Measurements from ENCODE around the gene MZF1. TPM values are rescaled to one million over a fixed set of nuclear protein-coding genes. Genes with fewer than 3 reads are reported as not detected.
A peak's percentile ranks its signal among the peaks of the same experiment; 100 is the strongest.

Gene MZF1
- total and polyA plus RNA-seq, 2 donors = 9.0 to 24.7 TPM

DNA sequence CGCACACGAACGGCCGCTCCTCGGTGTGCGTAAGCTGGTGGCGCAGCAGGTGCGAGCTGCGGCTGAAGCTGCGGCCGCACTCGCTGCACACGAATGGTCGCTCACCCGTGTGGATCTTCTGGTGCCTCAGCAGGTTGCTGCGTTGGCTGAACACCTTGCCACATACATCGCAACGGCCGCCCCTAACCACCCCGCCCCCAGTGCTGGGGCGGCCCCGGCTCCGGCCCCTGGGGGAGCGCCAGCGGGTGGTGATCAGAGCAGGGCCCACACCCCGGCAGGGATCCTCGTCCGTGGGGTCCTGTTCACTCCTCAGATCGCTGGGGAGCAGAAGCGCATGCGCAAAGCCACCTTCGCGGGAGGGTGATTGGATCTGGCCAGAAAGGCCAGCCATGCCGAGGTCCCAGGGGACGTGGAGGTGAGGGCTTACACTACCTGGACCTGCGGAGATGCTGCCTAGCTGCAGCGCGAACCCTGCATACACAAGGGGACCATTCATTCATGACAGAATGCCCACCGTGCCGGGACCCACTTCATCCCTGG lies 10.0 kb downstream of the MZF1 start:
- peaks cover 22 to 33% of the 10 kb centered on the region in 2 donors for H3K4me1 ChIP-seq (ENCODE audit: control insufficient read depth in 2 of 2, insufficient read depth in 2 of 2, low read length in 2 of 2)
- H3K9me3 ChIP-seq (ENCODE audit: control insufficient read depth in 2 of 2, insufficient read depth in 1 of 2, low read length in 1 of 2) = no peaks in the 10 kb centered on the region
- DNase-seq (ENCODE audit: low read depth in 6 of 9, low spot score in 9 of 9) = no peak
- H3K27ac ChIP-seq (ENCODE audit: low read depth in 1 of 2, low read length in 1 of 2) = no peak overlapping the region
- WGBS = 10% methylated on average over 40 of the region's 40 CpGs
- peaks cover 7 to 12% of the 10 kb centered on the region in 2 donors for H3K36me3 ChIP-seq (ENCODE audit: control insufficient read depth in 2 of 2, insufficient read depth in 2 of 2, low read length in 1 of 2)
- peaks cover 21 to 37% of the 10 kb centered on the region in 2 donors for H3K27me3 ChIP-seq (ENCODE audit: control insufficient read depth in 2 of 2, insufficient read depth in 1 of 2, low read length in 1 of 2)
- H3K4me3 ChIP-seq (ENCODE audit: low read length in 2 of 2) = peak overlapping the region; percentile 20 to 49

DNA sequence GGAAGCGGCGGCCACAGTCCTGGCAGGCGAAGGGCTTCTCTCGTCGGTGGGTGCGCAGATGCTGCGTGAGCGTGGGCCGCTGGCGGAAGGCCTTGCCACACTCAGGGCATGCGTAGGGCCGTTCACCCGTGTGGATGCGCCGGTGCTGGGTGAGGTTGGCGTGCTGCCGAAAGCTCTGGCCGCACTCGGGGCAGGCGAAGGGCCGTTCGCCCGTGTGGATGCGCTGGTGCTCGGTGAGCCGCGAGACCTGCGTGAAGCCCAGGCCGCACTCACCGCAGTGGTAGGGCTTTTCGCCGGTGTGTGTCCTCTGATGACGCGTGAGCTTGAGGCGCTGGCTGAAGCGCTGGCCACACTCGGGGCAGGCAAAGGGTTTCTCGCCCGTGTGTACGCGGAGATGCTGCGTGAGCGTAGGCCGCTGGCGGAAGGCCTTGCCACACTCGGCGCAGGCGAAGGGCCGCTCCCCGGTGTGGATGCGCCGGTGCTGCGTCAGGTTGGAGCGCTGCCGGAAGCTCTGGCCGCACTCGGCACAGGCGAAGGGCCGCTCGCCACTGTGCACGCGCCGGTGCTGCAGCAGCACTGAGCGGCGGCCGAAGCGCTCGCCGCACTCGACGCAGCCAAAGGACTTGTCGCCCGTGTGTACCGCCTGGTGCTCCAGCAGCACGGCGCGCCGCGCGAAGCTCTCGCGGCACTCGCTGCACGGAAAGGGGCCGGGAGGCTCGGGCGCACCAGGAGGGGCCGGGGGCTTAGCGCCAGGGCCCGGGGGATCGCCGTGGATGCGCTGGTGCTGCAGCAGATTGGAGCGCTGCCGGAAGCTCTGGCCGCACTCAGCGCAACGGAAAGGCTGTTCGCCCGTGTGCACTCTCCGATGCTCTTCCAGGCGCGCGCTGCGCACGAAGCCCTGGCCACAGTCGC lies 10.8 kb downstream of the MZF1 start:
- no peaks in the 10 kb centered on the region for H3K9me3 ChIP-seq (ENCODE audit: control insufficient read depth in 2 of 2, insufficient read depth in 1 of 2, low read length in 1 of 2)
- peaks cover 21 to 37% of the 10 kb centered on the region in 2 donors for H3K27me3 ChIP-seq (ENCODE audit: control insufficient read depth in 2 of 2, insufficient read depth in 1 of 2, low read length in 1 of 2)
- peaks cover 4 to 10% of the 10 kb centered on the region in 2 donors for H3K36me3 ChIP-seq (ENCODE audit: control insufficient read depth in 2 of 2, insufficient read depth in 2 of 2, low read length in 1 of 2)
- DNase-seq (ENCODE audit: low read depth in 6 of 9, low spot score in 9 of 9) = peak in 1 of 9 donors; percentile 62
- H3K4me1 ChIP-seq (ENCODE audit: control insufficient read depth in 2 of 2, insufficient read depth in 2 of 2, low read length in 2 of 2) = peaks cover 26 to 40% of the 10 kb centered on the region in 2 donors
- peak overlapping the region; percentile 20 to 49 for H3K4me3 ChIP-seq (ENCODE audit: low read length in 2 of 2)
- 15% methylated on average over 107 of the region's 107 CpGs for WGBS
- H3K27ac ChIP-seq (ENCODE audit: low read depth in 1 of 2, low read length in 1 of 2) = peak overlapping the region in 1 of 2 donors; percentile 43

DNA sequence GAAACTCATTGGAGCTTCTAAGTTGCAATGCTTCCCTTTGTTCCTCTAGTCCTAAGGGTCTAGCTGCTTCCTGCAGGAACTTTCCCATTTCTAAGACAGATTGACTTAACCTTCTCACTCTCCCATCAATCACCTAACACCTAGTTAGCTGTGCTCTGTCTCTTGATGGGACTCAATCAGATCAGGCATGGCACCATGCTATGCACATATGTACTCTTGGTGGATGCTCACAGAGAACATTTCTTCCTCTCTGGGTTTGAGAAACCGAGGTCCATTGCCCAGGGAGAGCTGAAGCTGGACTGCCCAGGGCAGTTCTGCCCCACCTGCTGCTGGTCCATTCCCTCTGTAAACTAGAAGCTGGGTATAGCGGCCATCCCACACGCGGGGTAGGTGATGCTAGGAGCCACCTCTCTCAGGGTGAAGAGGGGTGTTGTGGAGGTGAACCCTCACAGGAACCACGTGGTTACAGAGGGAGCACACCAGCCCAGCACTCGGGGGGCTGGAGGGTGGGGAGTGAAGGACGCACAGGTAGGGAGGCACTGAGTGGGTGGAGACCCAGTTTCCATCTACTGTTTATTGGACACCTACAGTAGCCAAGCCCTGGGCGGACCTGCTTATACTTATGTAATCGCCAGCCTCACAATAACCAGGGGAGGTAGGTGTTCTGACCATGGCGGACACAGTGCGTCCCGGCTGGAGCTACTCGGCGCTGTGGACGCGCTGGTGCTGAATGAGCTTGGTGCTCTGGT lies 11.6 kb downstream of the MZF1 start:
- DNase-seq (ENCODE audit: low read depth in 6 of 9, low spot score in 9 of 9) = no peak
- Histone ChIP-seq H3K27ac (ENCODE audit: low read depth in 1 of 2, low read length in 1 of 2) (no peak overlapping the region), H3K27me3 (ENCODE audit: control insufficient read depth in 2 of 2, insufficient read depth in 1 of 2, low read length in 1 of 2) (peaks cover 21 to 37% of the 10 kb centered on the region in 2 donors), H3K9me3 (ENCODE audit: control insufficient read depth in 2 of 2, insufficient read depth in 1 of 2, low read length in 1 of 2) (no peaks in the 10 kb centered on the region), H3K4me1 (ENCODE audit: control insufficient read depth in 2 of 2, insufficient read depth in 2 of 2, low read length in 2 of 2) (peaks cover 34 to 48% of the 10 kb centered on the region in 2 donors), H3K4me3 (ENCODE audit: low read length in 2 of 2) (no peak overlapping the region), H3K36me3 (ENCODE audit: control insufficient read depth in 2 of 2, insufficient read depth in 2 of 2, low read length in 1 of 2) (peaks cover 6 to 8% of the 10 kb centered on the region in 2 donors)
- 82% methylated on average over 16 of the region's 16 CpGs for WGBS

GRCh38 chr19:58560921-58561320 lies 12.2 kb downstream of the MZF1 start:
- Histone ChIP-seq H3K27me3 (ENCODE audit: control insufficient read depth in 2 of 2, insufficient read depth in 1 of 2, low read length in 1 of 2) (peaks cover 21 to 37% of the 10 kb centered on the region in 2 donors), H3K4me1 (ENCODE audit: control insufficient read depth in 2 of 2, insufficient read depth in 2 of 2, low read length in 2 of 2) (peaks cover 34 to 50% of the 10 kb centered on the region in 2 donors), H3K9me3 (ENCODE audit: control insufficient read depth in 2 of 2, insufficient read depth in 1 of 2, low read length in 1 of 2) (no peaks in the 10 kb centered on the region), H3K36me3 (ENCODE audit: control insufficient read depth in 2 of 2, insufficient read depth in 2 of 2, low read length in 1 of 2) (peaks cover 12% of the 10 kb centered on the region in 2 donors), H3K27ac (ENCODE audit: low read depth in 1 of 2, low read length in 1 of 2) (no peak overlapping the region), H3K4me3 (ENCODE audit: low read length in 2 of 2) (no peak overlapping the region)
- no peak for DNase-seq (ENCODE audit: low read depth in 6 of 9, low spot score in 9 of 9)

GRCh38 chr19:58560007-58560887 lies 12.9 kb downstream of the MZF1 start:
- Histone ChIP-seq H3K9me3 (ENCODE audit: control insufficient read depth in 2 of 2, insufficient read depth in 1 of 2, low read length in 1 of 2) (no peaks in the 10 kb centered on the region), H3K4me1 (ENCODE audit: control insufficient read depth in 2 of 2, insufficient read depth in 2 of 2, low read length in 2 of 2) (peaks cover 36 to 55% of the 10 kb centered on the region in 2 donors), H3K4me3 (ENCODE audit: low read length in 2 of 2) (peak overlapping the region; percentile 67 to 71), H3K27me3 (ENCODE audit: control insufficient read depth in 2 of 2, insufficient read depth in 1 of 2, low read length in 1 of 2) (peaks cover 21 to 37% of the 10 kb centered on the region in 2 donors), H3K36me3 (ENCODE audit: control insufficient read depth in 2 of 2, insufficient read depth in 2 of 2, low read length in 1 of 2) (peaks cover 14 to 16% of the 10 kb centered on the region in 2 donors), H3K27ac (ENCODE audit: low read depth in 1 of 2, low read length in 1 of 2) (peak overlapping the region; percentile 94 to 100)
- DNase-seq (ENCODE audit: low read depth in 6 of 9, low spot score in 9 of 9) = no peak
- 93% methylated on average over 8 of the region's 8 CpGs for WGBS

DNA sequence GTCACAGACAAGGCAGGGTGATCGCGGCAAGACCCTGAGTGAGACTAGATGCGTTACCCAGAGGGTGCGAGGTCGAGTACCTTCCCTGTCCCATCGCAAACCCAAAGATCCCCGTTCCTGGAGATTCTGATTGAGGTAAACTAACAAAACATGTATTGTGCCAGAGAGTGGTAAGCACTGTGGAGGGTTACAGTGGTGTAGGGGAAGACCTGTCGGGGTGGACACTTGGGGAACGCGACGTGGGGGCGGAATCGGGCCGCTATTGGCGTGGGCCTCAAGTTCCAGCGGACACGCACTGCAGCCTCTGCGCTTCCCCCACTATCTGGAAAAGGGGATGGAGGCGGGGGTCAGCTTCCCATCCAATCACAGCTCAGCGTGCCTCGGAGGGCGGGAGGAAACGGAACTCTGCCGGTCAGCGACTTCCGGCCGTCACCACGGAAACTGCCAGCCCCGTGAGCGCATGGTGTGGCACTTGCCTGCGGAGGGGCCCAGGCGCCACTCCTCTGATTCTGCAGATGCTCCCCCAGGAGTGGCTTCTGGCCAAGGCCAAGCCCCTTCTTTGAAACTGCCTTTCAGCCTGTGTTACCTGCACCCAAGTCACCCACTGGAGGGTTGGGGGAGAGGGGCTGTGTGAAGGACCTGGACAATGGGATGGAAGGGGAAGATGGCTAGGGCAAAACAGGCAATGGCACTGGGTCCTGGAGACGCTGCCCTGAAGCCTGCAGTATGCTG lies 13.7 kb downstream of the MZF1 start:
- Histone ChIP-seq H3K4me3 (ENCODE audit: low read length in 2 of 2) (peak overlapping the region; percentile 67 to 71), H3K36me3 (ENCODE audit: control insufficient read depth in 2 of 2, insufficient read depth in 2 of 2, low read length in 1 of 2) (peaks cover 14 to 17% of the 10 kb centered on the region in 2 donors), H3K4me1 (ENCODE audit: control insufficient read depth in 2 of 2, insufficient read depth in 2 of 2, low read length in 2 of 2) (peaks cover 38 to 61% of the 10 kb centered on the region in 2 donors), H3K27ac (ENCODE audit: low read depth in 1 of 2, low read length in 1 of 2) (peak overlapping the region; percentile 94 to 100), H3K9me3 (ENCODE audit: control insufficient read depth in 2 of 2, insufficient read depth in 1 of 2, low read length in 1 of 2) (no peaks in the 10 kb centered on the region), H3K27me3 (ENCODE audit: control insufficient read depth in 2 of 2, insufficient read depth in 1 of 2, low read length in 1 of 2) (peaks cover 21 to 37% of the 10 kb centered on the region in 2 donors)
- DNase-seq (ENCODE audit: low read depth in 6 of 9, low spot score in 9 of 9) = peak in 2 of 9 donors; percentile 49 to 71
- 1% methylated on average over 33 of the region's 33 CpGs for WGBS

DNA sequence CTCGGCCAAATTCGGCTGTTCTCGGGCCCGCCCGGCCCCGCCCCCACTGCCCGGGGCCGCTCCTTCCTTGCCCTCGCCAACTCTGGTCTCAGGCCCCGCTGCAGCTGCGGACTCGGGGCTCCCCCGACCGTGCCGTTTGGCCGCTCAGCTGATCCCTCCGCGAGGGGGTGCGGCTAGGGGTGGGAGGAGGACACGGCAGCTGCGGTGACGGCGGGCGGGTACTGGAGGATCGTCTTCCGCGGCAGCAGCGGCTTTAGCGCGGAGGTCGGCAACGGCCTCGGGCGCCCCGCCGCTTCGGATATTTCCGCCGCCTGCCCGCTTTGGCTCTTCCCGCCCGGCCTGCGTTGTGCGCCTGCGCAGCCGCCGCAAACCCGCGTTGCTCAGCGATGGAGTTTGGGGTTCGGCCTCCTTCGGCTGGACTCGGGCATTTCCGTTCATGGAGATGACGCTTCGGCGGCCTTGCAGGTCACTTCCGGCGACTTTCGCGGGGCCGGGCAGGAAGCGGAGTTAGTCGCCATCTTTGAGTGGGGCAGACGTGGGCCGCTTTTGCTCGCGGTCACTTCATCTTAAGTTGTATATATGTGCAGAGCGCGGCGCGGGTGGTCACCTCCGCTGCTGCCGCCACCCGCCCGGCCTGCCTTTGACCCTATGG lies 14.4 kb downstream of the MZF1 start:
- Histone ChIP-seq H3K9me3 (ENCODE audit: control insufficient read depth in 2 of 2, insufficient read depth in 1 of 2, low read length in 1 of 2) (no peaks in the 10 kb centered on the region), H3K4me3 (ENCODE audit: low read length in 2 of 2) (peak overlapping the region; percentile 67 to 71), H3K27ac (ENCODE audit: low read depth in 1 of 2, low read length in 1 of 2) (peak overlapping the region; percentile 99 to 100), H3K27me3 (ENCODE audit: control insufficient read depth in 2 of 2, insufficient read depth in 1 of 2, low read length in 1 of 2) (peaks cover 18 to 33% of the 10 kb centered on the region in 2 donors), H3K4me1 (ENCODE audit: control insufficient read depth in 2 of 2, insufficient read depth in 2 of 2, low read length in 2 of 2) (peaks cover 45 to 65% of the 10 kb centered on the region in 2 donors), H3K36me3 (ENCODE audit: control insufficient read depth in 2 of 2, insufficient read depth in 2 of 2, low read length in 1 of 2) (peaks cover 14 to 19% of the 10 kb centered on the region in 2 donors)
- DNase-seq (ENCODE audit: low read depth in 6 of 9, low spot score in 9 of 9) = peak; percentile 94 to 100 (median 98)
- under 1% methylated on average over 76 of the region's 76 CpGs for WGBS
